Measurements from ENCODE around the gene GRK3. TPM values are rescaled to one million over a fixed set of nuclear protein-coding genes. Genes with fewer than 3 reads are reported as not detected.

GRK3 gene
- polyA plus RNA-seq, 2 donors, result 0.41 to 0.51 TPM

DNA sequence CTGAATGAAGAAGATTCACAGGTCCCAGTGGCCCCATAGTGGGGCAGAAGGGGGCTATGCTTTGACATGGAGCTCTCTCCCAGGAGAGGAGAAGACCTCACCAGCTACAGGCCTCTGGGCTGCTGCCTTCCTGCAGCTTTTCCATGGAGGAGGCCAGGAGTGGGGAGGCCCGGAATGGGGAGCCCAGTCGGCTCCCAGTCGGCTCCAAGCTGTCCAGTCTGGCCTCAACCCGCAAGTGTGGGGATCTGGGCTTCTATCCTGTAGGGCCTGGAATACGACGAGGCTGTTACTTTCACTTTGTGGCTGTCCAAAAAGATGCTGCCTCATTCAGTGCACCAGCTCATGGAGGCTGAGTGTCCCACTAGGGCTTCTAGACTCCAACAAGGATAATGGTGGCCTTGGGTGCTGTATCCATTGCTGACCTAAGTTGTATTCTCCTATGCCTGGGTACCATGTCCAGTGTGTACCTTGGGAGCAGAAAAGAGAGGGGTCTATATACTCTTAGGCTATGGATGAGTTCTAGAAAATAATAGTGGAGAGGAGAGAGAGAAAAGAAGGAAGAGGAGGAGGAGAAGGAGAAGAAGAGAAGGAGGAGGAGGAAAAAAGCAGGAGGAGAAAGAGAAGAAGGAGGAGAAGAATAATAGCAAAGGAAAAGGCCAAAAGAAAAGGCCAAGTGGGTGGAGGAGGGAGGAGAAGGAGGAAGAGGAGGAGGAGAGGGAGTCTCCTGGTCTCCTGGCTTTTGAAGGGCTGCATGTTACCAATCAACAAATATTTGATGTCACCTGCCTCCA, 178.6 kb downstream of the GRK3 start:
- Histone ChIP-seq H3K4me3 (ENCODE audit: low read depth in 1 of 2, low read length in 2 of 2) (no peak overlapping the region), H3K4me1 (ENCODE audit: control insufficient read depth in 2 of 2, insufficient read depth in 2 of 2, low read length in 1 of 2) (no peaks in the 10 kb centered on the region), H3K27me3 (ENCODE audit: control insufficient read depth in 1 of 2, insufficient read depth in 2 of 2, low read length in 2 of 2) (no peaks in the 10 kb centered on the region), H3K36me3 (ENCODE audit: control insufficient read depth in 2 of 2, insufficient read depth in 2 of 2, low read length in 1 of 2) (no peaks in the 10 kb centered on the region), H3K27ac (ENCODE audit: low read depth in 2 of 2, low read length in 1 of 2) (no peak overlapping the region), H3K9me3 (ENCODE audit: control insufficient read depth in 2 of 2, insufficient read depth in 1 of 2, low read depth in 1 of 2, low read length in 1 of 2) (no peaks in the 10 kb centered on the region)
- 88 to 89% methylated on average over 6 of the region's 6 CpGs for WGBS, 2 donors

GRCh38 chr22:25744694-25745093, 180.2 kb downstream of the GRK3 start:
- Histone ChIP-seq H3K36me3 (ENCODE audit: control insufficient read depth in 2 of 2, insufficient read depth in 2 of 2, low read length in 1 of 2) (no peaks in the 10 kb centered on the region), H3K4me3 (ENCODE audit: low read depth in 1 of 2, low read length in 2 of 2) (no peak overlapping the region), H3K27me3 (ENCODE audit: control insufficient read depth in 1 of 2, insufficient read depth in 2 of 2, low read length in 2 of 2) (no peaks in the 10 kb centered on the region), H3K27ac (ENCODE audit: low read depth in 2 of 2, low read length in 1 of 2) (no peak overlapping the region), H3K9me3 (ENCODE audit: control insufficient read depth in 2 of 2, insufficient read depth in 1 of 2, low read depth in 1 of 2, low read length in 1 of 2) (no peaks in the 10 kb centered on the region), H3K4me1 (ENCODE audit: control insufficient read depth in 2 of 2, insufficient read depth in 2 of 2, low read length in 1 of 2) (no peaks in the 10 kb centered on the region)
- WGBS, 2 donors, result 82 to 86% methylated on average over 4 of the region's 4 CpGs

- H3K27me3 ChIP-seq (ENCODE audit: control insufficient read depth in 1 of 2, insufficient read depth in 2 of 2, low read length in 2 of 2), result no peaks in the 10 kb centered on the region
- no peak overlapping the region for H3K4me3 ChIP-seq (ENCODE audit: low read depth in 1 of 2, low read length in 2 of 2)
- no peak overlapping the region for H3K27ac ChIP-seq (ENCODE audit: low read depth in 2 of 2, low read length in 1 of 2)
- WGBS, 2 donors, result 71 to 79% methylated on average over 7 of the region's 7 CpGs
- H3K36me3 ChIP-seq (ENCODE audit: control insufficient read depth in 2 of 2, insufficient read depth in 2 of 2, low read length in 1 of 2), result no peaks in the 10 kb centered on the region
- no peaks in the 10 kb centered on the region for H3K4me1 ChIP-seq (ENCODE audit: control insufficient read depth in 2 of 2, insufficient read depth in 2 of 2, low read length in 1 of 2)
- H3K9me3 ChIP-seq (ENCODE audit: control insufficient read depth in 2 of 2, insufficient read depth in 1 of 2, low read depth in 1 of 2, low read length in 1 of 2), result no peaks in the 10 kb centered on the region
Measured at GRCh38 chr22:25745341-25746011, 181.0 kb downstream of the GRK3 start.

DNA sequence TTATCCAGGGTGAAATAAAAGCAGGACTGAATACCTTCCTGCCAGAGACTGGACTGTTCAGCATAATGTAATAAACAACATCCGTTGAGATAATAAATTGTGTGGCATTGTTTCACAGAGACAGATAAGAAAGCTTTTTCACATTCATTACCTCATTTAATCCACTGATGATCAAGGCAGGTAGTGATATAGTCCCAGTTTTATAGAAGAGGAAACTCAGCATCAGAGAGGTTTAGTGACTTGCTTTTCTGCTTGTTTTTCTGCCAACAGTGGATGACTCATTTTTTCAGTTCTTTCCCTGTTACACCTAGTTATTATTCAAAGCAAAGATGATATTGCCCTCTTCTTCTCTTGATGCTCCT, 181.5 kb downstream of the GRK3 start:
- no peaks in the 10 kb centered on the region for H3K9me3 ChIP-seq (ENCODE audit: control insufficient read depth in 2 of 2, insufficient read depth in 1 of 2, low read depth in 1 of 2, low read length in 1 of 2)
- H3K36me3 ChIP-seq (ENCODE audit: control insufficient read depth in 2 of 2, insufficient read depth in 2 of 2, low read length in 1 of 2), result no peaks in the 10 kb centered on the region
- no peak overlapping the region for H3K4me3 ChIP-seq (ENCODE audit: low read depth in 1 of 2, low read length in 2 of 2)
- WGBS, 2 donors, result 0 to 19% methylated on average over 1 of the region's 1 CpG
- no peaks in the 10 kb centered on the region for H3K4me1 ChIP-seq (ENCODE audit: control insufficient read depth in 2 of 2, insufficient read depth in 2 of 2, low read length in 1 of 2)
- no peaks in the 10 kb centered on the region for H3K27me3 ChIP-seq (ENCODE audit: control insufficient read depth in 1 of 2, insufficient read depth in 2 of 2, low read length in 2 of 2)
- H3K27ac ChIP-seq (ENCODE audit: low read depth in 2 of 2, low read length in 1 of 2), result no peak overlapping the region

GRCh38 chr22:25747245-25747944, 182.9 kb downstream of the GRK3 start:
- 61 to 64% methylated on average over 8 of the region's 8 CpGs for WGBS, 2 donors
- Histone ChIP-seq H3K27ac (ENCODE audit: low read depth in 2 of 2, low read length in 1 of 2) (no peak overlapping the region), H3K27me3 (ENCODE audit: control insufficient read depth in 1 of 2, insufficient read depth in 2 of 2, low read length in 2 of 2) (no peaks in the 10 kb centered on the region), H3K4me3 (ENCODE audit: low read depth in 1 of 2, low read length in 2 of 2) (no peak overlapping the region), H3K36me3 (ENCODE audit: control insufficient read depth in 2 of 2, insufficient read depth in 2 of 2, low read length in 1 of 2) (no peaks in the 10 kb centered on the region), H3K9me3 (ENCODE audit: control insufficient read depth in 2 of 2, insufficient read depth in 1 of 2, low read depth in 1 of 2, low read length in 1 of 2) (no peaks in the 10 kb centered on the region), H3K4me1 (ENCODE audit: control insufficient read depth in 2 of 2, insufficient read depth in 2 of 2, low read length in 1 of 2) (no peaks in the 10 kb centered on the region)

GRCh38 chr22:25748140-25748539, 183.7 kb downstream of the GRK3 start:
- H3K4me3 ChIP-seq (ENCODE audit: low read depth in 1 of 2, low read length in 2 of 2), result no peak overlapping the region
- H3K27ac ChIP-seq (ENCODE audit: low read depth in 2 of 2, low read length in 1 of 2), result no peak overlapping the region
- H3K36me3 ChIP-seq (ENCODE audit: control insufficient read depth in 2 of 2, insufficient read depth in 2 of 2, low read length in 1 of 2), result no peaks in the 10 kb centered on the region
- no peaks in the 10 kb centered on the region for H3K27me3 ChIP-seq (ENCODE audit: control insufficient read depth in 1 of 2, insufficient read depth in 2 of 2, low read length in 2 of 2)
- 84 to 85% methylated on average over 5 of the region's 5 CpGs for WGBS, 2 donors
- no peaks in the 10 kb centered on the region for H3K4me1 ChIP-seq (ENCODE audit: control insufficient read depth in 2 of 2, insufficient read depth in 2 of 2, low read length in 1 of 2)
- H3K9me3 ChIP-seq (ENCODE audit: control insufficient read depth in 2 of 2, insufficient read depth in 1 of 2, low read depth in 1 of 2, low read length in 1 of 2), result no peaks in the 10 kb centered on the region

- Histone ChIP-seq H3K27ac (ENCODE audit: low read depth in 2 of 2, low read length in 1 of 2) (no peak overlapping the region), H3K36me3 (ENCODE audit: control insufficient read depth in 2 of 2, insufficient read depth in 2 of 2, low read length in 1 of 2) (no peaks in the 10 kb centered on the region), H3K4me1 (ENCODE audit: control insufficient read depth in 2 of 2, insufficient read depth in 2 of 2, low read length in 1 of 2) (no peaks in the 10 kb centered on the region), H3K27me3 (ENCODE audit: control insufficient read depth in 1 of 2, insufficient read depth in 2 of 2, low read length in 2 of 2) (no peaks in the 10 kb centered on the region), H3K9me3 (ENCODE audit: control insufficient read depth in 2 of 2, insufficient read depth in 1 of 2, low read depth in 1 of 2, low read length in 1 of 2) (no peaks in the 10 kb centered on the region), H3K4me3 (ENCODE audit: low read depth in 1 of 2, low read length in 2 of 2) (no peak overlapping the region)
- WGBS, 2 donors, result 45 to 56% methylated on average over 2 of the region's 2 CpGs
Measured at GRCh38 chr22:25748704-25749103, 184.2 kb downstream of the GRK3 start.

DNA sequence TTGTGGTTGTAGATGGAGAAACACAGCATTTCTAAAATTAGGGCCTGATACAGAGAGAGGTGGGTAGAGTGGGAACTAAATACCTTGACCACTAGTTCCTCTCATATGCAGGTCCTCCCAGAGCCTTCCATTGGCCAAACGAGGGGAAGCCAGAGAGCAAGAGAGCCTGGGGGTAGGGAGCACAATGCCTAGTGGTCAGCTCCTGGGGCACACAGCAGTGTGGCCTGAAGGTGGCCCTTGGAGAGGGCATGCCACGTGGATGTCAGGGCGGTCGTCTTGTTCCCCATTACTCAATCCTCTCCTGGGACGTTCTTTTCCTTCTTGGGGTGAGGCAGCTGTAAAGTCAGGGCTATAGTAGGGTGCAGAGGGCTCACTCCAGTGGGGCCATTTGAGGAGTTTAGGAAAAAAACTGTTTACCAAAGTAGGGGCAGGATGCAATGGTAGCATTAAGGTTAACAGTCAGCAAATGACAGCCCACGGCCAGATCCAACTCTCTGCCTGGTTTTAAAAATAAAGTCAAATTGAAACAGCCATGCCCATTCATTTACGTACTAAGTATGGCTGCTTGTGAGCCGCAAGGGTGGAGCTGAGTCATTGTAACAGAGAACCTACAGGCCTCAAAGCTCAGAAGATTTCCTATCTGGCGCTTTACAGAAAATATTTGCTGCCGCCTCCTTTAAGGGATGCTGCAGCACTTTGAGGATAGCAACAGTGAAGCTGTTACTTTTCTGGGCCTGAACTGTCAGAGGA, 185.1 kb downstream of the GRK3 start:
- Histone ChIP-seq H3K4me1 (ENCODE audit: control insufficient read depth in 2 of 2, insufficient read depth in 2 of 2, low read length in 1 of 2) (no peaks in the 10 kb centered on the region), H3K4me3 (ENCODE audit: low read depth in 1 of 2, low read length in 2 of 2) (no peak overlapping the region), H3K27me3 (ENCODE audit: control insufficient read depth in 1 of 2, insufficient read depth in 2 of 2, low read length in 2 of 2) (no peaks in the 10 kb centered on the region), H3K27ac (ENCODE audit: low read depth in 2 of 2, low read length in 1 of 2) (no peak overlapping the region), H3K36me3 (ENCODE audit: control insufficient read depth in 2 of 2, insufficient read depth in 2 of 2, low read length in 1 of 2) (no peaks in the 10 kb centered on the region), H3K9me3 (ENCODE audit: control insufficient read depth in 2 of 2, insufficient read depth in 1 of 2, low read depth in 1 of 2, low read length in 1 of 2) (peaks cover 0 to under 1% of the 10 kb centered on the region in 2 donors)
- 76 to 78% methylated on average over 10 of the region's 10 CpGs for WGBS, 2 donors

GRCh38 chr22:25750569-25751173, 186.2 kb downstream of the GRK3 start:
- Histone ChIP-seq H3K27ac (ENCODE audit: low read depth in 2 of 2, low read length in 1 of 2) (no peak overlapping the region), H3K36me3 (ENCODE audit: control insufficient read depth in 2 of 2, insufficient read depth in 2 of 2, low read length in 1 of 2) (no peaks in the 10 kb centered on the region), H3K27me3 (ENCODE audit: control insufficient read depth in 1 of 2, insufficient read depth in 2 of 2, low read length in 2 of 2) (no peaks in the 10 kb centered on the region), H3K9me3 (ENCODE audit: control insufficient read depth in 2 of 2, insufficient read depth in 1 of 2, low read depth in 1 of 2, low read length in 1 of 2) (peaks cover 0 to 2% of the 10 kb centered on the region in 2 donors), H3K4me3 (ENCODE audit: low read depth in 1 of 2, low read length in 2 of 2) (no peak overlapping the region), H3K4me1 (ENCODE audit: control insufficient read depth in 2 of 2, insufficient read depth in 2 of 2, low read length in 1 of 2) (no peaks in the 10 kb centered on the region)
- 57 to 58% methylated on average over 6 of the region's 6 CpGs for WGBS, 2 donors

Data from esophagus (tissue), 2 donors.